HG03457 (cell line): ENCODE data around the gene JMJD6.
"Not testable (repeated sequence)": the region's sequence is repeated elsewhere in the genome, so short reads cannot be mapped to it uniquely, and the experiment has no call there.

ENCODE experiments used
- ATAC-seq: cut with Tn5 transposase; IDR thresholded peaks from one replicate; pipeline ENCODE4 v1.9.1; 2021; ENCODE audit warnings: moderate number of reproducible peaks; ENCODE audit not compliant: unreplicated experiment

JMJD6 gene

GRCh38 chr17:76700270-76700616 is 26.2 kb downstream of the JMJD6 start:
- no peak for ATAC-seq

- not testable (repeated sequence) for ATAC-seq
Measured at GRCh38 chr17:76698466-76698977, 27.9 kb downstream of the JMJD6 start.

- ATAC-seq: no peak
Measured at GRCh38 chr17:76697702-76698465, 28.5 kb downstream of the JMJD6 start.

GRCh38 chr17:76696763-76697701 is 29.4 kb downstream of the JMJD6 start:
- no peak for ATAC-seq

GRCh38 chr17:76695059-76695831 is 31.2 kb downstream of the JMJD6 start:
- no peak for ATAC-seq

GRCh38 chr17:76691379-76692191 is 34.8 kb downstream of the JMJD6 start:
- ATAC-seq: no peak

- no peak for ATAC-seq
Measured at GRCh38 chr17:76690596-76691280, 35.7 kb downstream of the JMJD6 start.

- no peak for ATAC-seq
Measured at GRCh38 chr17:76689859-76690258, 36.5 kb downstream of the JMJD6 start.

GRCh38 chr17:76688165-76688622 is 38.2 kb downstream of the JMJD6 start:
- ATAC-seq: no peak

GRCh38 chr17:76687298-76688164 is 38.9 kb downstream of the JMJD6 start:
- ATAC-seq: no peak

GRCh38 chr17:76686538-76687297 is 39.7 kb downstream of the JMJD6 start:
- no peak for ATAC-seq

GRCh38 chr17:76685846-76686245 is 40.6 kb downstream of the JMJD6 start:
- no peak for ATAC-seq

GRCh38 chr17:76685366-76685765 is 41.0 kb downstream of the JMJD6 start:
- ATAC-seq: no peak

GRCh38 chr17:76684756-76685155 is 41.6 kb downstream of the JMJD6 start:
- ATAC-seq: no peak

GRCh38 chr17:76683921-76684745 is 42.3 kb downstream of the JMJD6 start:
- ATAC-seq: no peak

- no peak for ATAC-seq
Measured at GRCh38 chr17:76683011-76683755, 43.2 kb downstream of the JMJD6 start.
